RWPE2 (cell line): ENCODE measurements around the gene MDFI.

Experiments
- ATAC-seq: fragments of 200-7000 bp; cut with Tn5 transposase; 3 replicates; pipeline ENCODE4 v1.9.1; 2021; ENCODE audit warnings: low read depth
- DNase-seq: peaks from one replicate; pipeline ENCODE4 v3.0.0-alpha.2; 2020; ENCODE audit warnings: low spot score
- H3K27ac ChIP-seq: fragments of 450-650 bp; 2 replicates; pipeline ENCODE4 v1.5.1; 2017; ENCODE audit warnings: mild to moderate bottlenecking; ENCODE audit not compliant: poor library complexity, severe bottlenecking
- H3K27me3 ChIP-seq: fragments of 250-450 bp; sonication (Bioruptor Pico); 2 replicates; pipeline ENCODE4 v1.5.1; 2021; ENCODE audit warnings: mild to moderate bottlenecking, moderate library complexity; ENCODE audit not compliant: insufficient read depth, poor library complexity, severe bottlenecking
- H3K36me3 ChIP-seq: fragments of 250-450 bp; sonication (Bioruptor Pico); 2 replicates; pipeline ENCODE4 v1.5.1; 2020; ENCODE audit warnings: low read depth, mild to moderate bottlenecking, moderate library complexity
- H3K4me1 ChIP-seq: fragments of 250-450 bp; sonication (Bioruptor Pico); 2 replicates; pipeline ENCODE4 v1.5.1; 2021; ENCODE audit warnings: mild to moderate bottlenecking, moderate library complexity; ENCODE audit not compliant: insufficient read depth, poor library complexity, severe bottlenecking
- H3K4me3 ChIP-seq: fragments of 250-450 bp; sonication (Bioruptor Pico); 2 replicates; pipeline ENCODE4 v1.5.1; 2021; ENCODE audit warnings: mild to moderate bottlenecking, moderate library complexity; ENCODE audit not compliant: severe bottlenecking
- H3K9me3 ChIP-seq: fragments of 250-450 bp; sonication (Bioruptor Pico); 2 replicates; pipeline ENCODE4 v1.5.1; 2021; ENCODE audit warnings: mild to moderate bottlenecking, moderate library complexity; ENCODE audit not compliant: severe bottlenecking
- TF ChIP-seq, protein P1 (sequence below): fragments of 450-650 bp; IDR thresholded peaks from one replicate; pipeline ENCODE4 v1.5.1; 2017; ENCODE audit warnings: mild to moderate bottlenecking, moderate library complexity; ENCODE audit not compliant: poor library complexity, severe bottlenecking

MDFI gene

DNA sequence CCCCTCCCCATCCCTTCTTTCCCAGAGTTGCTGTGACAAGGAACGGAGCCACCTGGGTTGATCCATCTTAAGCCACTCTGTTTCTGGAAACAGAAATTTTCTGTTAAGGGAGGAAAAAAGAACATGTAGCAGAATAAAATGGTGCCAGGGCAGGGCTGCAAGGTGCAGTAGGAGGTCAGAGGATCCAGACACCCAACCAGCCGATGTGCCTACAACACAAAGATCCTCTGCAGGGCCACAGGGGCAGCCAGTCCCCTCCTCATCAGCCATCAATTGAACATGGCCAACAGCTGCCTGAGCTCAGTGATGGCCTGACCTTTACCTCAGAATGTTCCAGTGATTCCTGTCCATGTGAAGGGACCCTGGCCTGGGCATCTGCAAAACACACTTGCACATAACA, 11.9 kb downstream of the MDFI start:
- Histone ChIP-seq H3K36me3 (peaks cover 77% of the 10 kb centered on the region), H3K4me1 (no peaks in the 10 kb centered on the region), H3K4me3 (no peak overlapping the region), H3K9me3 (no peaks in the 10 kb centered on the region), H3K27me3 (no peaks in the 10 kb centered on the region), H3K27ac (no peak overlapping the region)
- DNase-seq = no peak
- no peak for ATAC-seq
- TF ChIP-seq, protein P1, sequence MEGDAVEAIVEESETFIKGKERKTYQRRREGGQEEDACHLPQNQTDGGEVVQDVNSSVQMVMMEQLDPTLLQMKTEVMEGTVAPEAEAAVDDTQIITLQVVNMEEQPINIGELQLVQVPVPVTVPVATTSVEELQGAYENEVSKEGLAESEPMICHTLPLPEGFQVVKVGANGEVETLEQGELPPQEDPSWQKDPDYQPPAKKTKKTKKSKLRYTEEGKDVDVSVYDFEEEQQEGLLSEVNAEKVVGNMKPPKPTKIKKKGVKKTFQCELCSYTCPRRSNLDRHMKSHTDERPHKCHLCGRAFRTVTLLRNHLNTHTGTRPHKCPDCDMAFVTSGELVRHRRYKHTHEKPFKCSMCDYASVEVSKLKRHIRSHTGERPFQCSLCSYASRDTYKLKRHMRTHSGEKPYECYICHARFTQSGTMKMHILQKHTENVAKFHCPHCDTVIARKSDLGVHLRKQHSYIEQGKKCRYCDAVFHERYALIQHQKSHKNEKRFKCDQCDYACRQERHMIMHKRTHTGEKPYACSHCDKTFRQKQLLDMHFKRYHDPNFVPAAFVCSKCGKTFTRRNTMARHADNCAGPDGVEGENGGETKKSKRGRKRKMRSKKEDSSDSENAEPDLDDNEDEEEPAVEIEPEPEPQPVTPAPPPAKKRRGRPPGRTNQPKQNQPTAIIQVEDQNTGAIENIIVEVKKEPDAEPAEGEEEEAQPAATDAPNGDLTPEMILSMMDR = no peak

DNA sequence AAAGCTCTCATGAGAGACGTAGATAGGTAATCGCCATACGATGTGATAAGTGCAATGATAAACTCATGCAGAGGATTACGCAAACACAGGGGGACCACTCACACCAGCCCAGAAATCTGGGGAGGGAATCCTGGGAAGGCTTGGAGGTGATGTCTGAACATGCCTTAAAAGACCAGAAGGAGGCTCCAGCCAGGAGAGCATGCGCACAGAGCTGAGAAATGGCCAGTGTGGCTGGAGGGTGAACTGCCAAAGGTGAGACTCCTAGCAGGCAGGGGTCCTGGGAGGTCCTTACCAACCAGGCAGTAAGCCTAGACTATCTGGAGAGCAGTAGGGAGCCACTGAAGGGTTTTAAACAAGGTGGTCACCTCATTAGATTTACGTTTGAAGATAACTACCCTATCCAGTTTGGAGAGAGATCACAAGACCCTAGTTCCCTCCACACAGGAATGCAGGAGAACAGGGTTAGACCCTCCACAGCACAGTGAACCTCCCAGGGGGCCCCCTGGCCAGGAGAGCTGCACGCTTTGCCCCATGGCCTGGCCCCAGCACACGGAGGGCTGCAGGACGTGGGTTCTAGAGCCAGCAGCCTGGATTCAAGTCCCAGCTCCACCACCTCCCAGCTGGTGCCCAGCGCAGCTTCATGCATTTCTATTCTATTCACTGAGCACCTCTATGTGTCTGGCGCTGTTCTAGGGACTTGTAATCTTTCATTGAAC, 13.1 kb downstream of the MDFI start:
- Histone ChIP-seq H3K4me3 (no peak overlapping the region), H3K27me3 (no peaks in the 10 kb centered on the region), H3K27ac (no peak overlapping the region), H3K4me1 (peaks cover 7% of the 10 kb centered on the region), H3K36me3 (peaks cover 65% of the 10 kb centered on the region), H3K9me3 (no peaks in the 10 kb centered on the region)
- TF ChIP-seq, protein P1 = no peak
- DNase-seq = no peak
- no peak for ATAC-seq

DNA sequence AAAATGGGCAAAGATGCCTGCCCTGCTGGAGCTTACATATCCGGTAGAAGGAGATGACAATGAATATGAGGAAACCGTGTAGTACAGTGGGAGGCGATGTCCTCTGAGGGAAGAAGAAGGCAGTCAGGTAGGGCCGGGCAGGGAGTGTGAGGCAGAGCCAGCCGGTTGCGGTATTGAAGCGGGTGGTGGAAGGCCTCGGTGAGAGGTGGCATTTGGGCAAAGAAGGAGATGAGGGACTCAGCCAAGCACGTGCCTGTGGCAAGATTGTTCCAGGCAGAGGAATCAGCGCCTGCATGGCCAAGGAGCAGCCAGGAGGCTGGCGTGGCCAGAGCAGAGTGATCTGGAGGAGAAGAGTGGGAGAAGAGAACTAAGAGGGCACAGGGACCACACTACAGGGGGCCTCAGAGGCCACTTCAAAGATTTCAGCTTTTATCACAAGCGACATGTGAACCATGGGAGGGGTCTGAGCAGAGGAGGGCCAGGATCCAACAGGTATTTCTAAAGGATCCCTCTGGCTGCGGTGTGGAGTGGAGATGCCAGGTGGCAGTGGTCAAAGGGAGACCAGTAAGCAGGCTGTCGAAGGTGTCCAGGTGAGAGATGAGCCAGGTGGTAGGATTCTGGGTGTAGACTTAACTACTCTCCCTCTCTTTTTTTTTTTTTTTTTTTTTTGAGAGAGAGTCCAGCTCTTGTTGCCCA, 13.8 kb downstream of the MDFI start:
- no peak for DNase-seq
- H3K9me3 ChIP-seq = no peaks in the 10 kb centered on the region
- no peak overlapping the region for H3K4me3 ChIP-seq
- H3K27me3 ChIP-seq = no peaks in the 10 kb centered on the region
- H3K27ac ChIP-seq = no peak overlapping the region
- H3K36me3 ChIP-seq = peaks cover 57% of the 10 kb centered on the region
- ATAC-seq = no peak
- H3K4me1 ChIP-seq = peaks cover 7% of the 10 kb centered on the region
- TF ChIP-seq, protein P1 = no peak

DNA sequence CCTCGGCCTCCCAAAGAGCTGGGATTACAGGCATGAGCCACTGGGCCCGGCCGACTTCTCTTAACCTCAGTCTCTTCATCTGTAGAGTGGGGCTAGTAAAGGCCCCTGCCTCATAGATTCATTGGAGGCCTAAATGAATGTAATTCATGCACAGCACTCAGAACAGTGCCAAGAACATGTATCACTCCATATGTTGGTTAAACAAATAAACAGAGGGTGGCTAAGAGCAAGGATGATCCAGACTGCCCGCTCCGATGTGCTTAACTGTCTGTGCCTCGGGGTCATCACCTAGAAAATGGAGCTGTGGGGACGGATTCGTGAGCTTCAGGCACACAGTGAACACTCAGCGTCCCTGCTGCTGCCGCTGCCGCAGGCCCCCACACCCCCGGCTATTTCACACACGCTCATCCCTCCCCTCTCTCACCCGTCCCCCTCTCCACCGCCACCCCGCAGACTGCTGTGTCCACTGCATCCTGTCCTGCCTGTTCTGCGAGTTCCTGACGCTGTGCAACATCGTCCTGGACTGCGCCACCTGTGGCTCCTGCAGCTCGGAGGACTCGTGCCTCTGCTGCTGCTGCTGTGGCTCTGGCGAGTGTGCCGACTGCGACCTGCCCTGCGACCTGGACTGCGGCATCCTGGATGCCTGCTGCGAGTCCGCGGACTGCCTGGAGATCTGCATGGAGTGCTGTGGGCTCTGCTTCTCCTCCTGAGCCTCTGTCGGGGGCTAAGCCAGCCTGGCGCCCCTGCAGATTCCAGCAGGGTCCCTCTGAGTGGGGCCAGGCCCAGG, 14.8 kb downstream of the MDFI start:
- Histone ChIP-seq H3K4me1 (peaks cover 7% of the 10 kb centered on the region), H3K27me3 (no peaks in the 10 kb centered on the region), H3K36me3 (peaks cover 48% of the 10 kb centered on the region), H3K4me3 (no peak overlapping the region), H3K9me3 (no peaks in the 10 kb centered on the region), H3K27ac (no peak overlapping the region)
- DNase-seq (no peak), ATAC-seq (peak; percentile 8; the same call in 2 of the 3 replicates)
- TF ChIP-seq, protein P1 = no peak
